PC-9 (cell line): ENCODE measurements around the gene RNLS. TPM values are rescaled to one million over a fixed set of nuclear protein-coding genes. Genes with fewer than 3 reads are reported as not detected.

Experiments used
- BruUV-seq: library from RNA; stranded (reverse); fragments of 400-500 nt; replicated peaks from 2 replicates; lab custom pipeline; 2021; lab: Mats Ljungman, UMichigan
- CTCF ChIA-PET: fragments of 300-600 bp; sonication (Branson Sonifier 250); formaldehyde crosslinking; loops from one replicate; lab custom pipeline; 2022; ENCODE audit warnings: antibody characterized with exemption; lab: Charles Lee
- POLR2A ChIA-PET: fragments of 300-600 bp; sonication (Branson Sonifier 250); formaldehyde crosslinking; loops from one replicate; lab custom pipeline; 2022; ENCODE audit warnings: antibody characterized with exemption; ENCODE audit not compliant: unreplicated experiment; lab: Charles Lee
- DNase-seq, 2 experiments: peaks; one replicate each; pipeline versions ENCODE4 v3.0.0 to v3.0.0-alpha.2; 2015 to 2022; ENCODE audit warnings: mixed read lengths in 1 of 2
- H2AFZ ChIP-seq: fragments of 200-600 bp; sonication (generic); 2 replicates; pipeline ENCODE4 v1.8.1; 2017; ENCODE audit warnings: antibody characterized with exemption
- H3F3A ChIP-seq: fragments of 200-600 bp; sonication (generic); 2 replicates; pipeline ENCODE4 v1.8.1; 2017; ENCODE audit warnings: antibody characterized with exemption, mild to moderate bottlenecking, low read depth; ENCODE audit not compliant: insufficient read depth
- H3K27ac ChIP-seq: fragments of 200-600 bp; sonication (generic); 2 replicates; pipeline ENCODE4 v1.6.1; 2016; ENCODE audit warnings: mixed run types
- H3K27me3 ChIP-seq: fragments of 200-600 bp; sonication (generic); 2 replicates; pipeline ENCODE4 v1.6.1; 2016; ENCODE audit warnings: low read depth, mixed run types; ENCODE audit not compliant: insufficient read depth
- H3K36me3 ChIP-seq: fragments of 200-600 bp; sonication (generic); 2 replicates; pipeline ENCODE4 v1.6.1; 2016; ENCODE audit warnings: low read depth, mixed run types
- H3K4me1 ChIP-seq: fragments of 200-600 bp; sonication (generic); replicated peaks from 2 replicates; pipeline ENCODE4 v1.6.1; 2016; ENCODE audit warnings: mixed run types; ENCODE audit not compliant: insufficient read depth
- H3K4me2 ChIP-seq: fragments of 200-600 bp; sonication (generic); 2 replicates; pipeline ENCODE4 v1.6.1; 2017; ENCODE audit warnings: mixed run types
- H3K4me3 ChIP-seq: fragments of 200-600 bp; sonication (generic); 2 replicates; pipeline ENCODE4 v1.6.1; 2016; ENCODE audit warnings: mixed run types
- H3K79me2 ChIP-seq: fragments of 200-600 bp; sonication (generic); 2 replicates; pipeline ENCODE4 v1.6.1; 2017; ENCODE audit warnings: low read depth, mixed run types
- H3K9me2 ChIP-seq: fragments of 200-600 bp; sonication (generic); 2 replicates; pipeline ENCODE4 v1.8.1; 2017; ENCODE audit warnings: mild to moderate bottlenecking; ENCODE audit not compliant: insufficient read depth
- H3K9me3 ChIP-seq: fragments of 200-600 bp; sonication (generic); 2 replicates; pipeline ENCODE4 v1.8.1; 2016; ENCODE audit warnings: low read depth; ENCODE audit not compliant: insufficient read depth
- H4K20me1 ChIP-seq: fragments of 200-600 bp; sonication (generic); 2 replicates; pipeline ENCODE4 v1.8.1; 2017; ENCODE audit not compliant: insufficient read depth
- EZH2 ChIP-seq: fragments of 200-600 bp; sonication (generic); IDR thresholded peaks from 2 replicates; pipeline ENCODE4 v1.8.0; 2017; ENCODE audit warnings: antibody characterized with exemption, low read depth
- intact Hi-C: fragments of 100-400 bp; cut with micrococcal nuclease; formaldehyde crosslinking; loops from one replicate; pipeline ENCODE4 v1.10.0; 2022; ENCODE audit not compliant: unreplicated experiment
- total RNA-seq: library from RNA; stranded (reverse); gene quantifications from 2 replicates; pipeline ENCODE4 v1.2.3, GENCODE V29; 2021
- TF ChIP-seq, protein P1 (sequence below): fragments of 200-600 bp; sonication (generic); conservative IDR thresholded peaks from 2 replicates; pipeline ENCODE4 v1.6.1; 2017; ENCODE audit warnings: mixed run types, antibody characterized with exemption, mild to moderate bottlenecking, moderate library complexity

Gene RNLS
- total RNA-seq, 1 experiment from 2014 or later, result not detected

DNA sequence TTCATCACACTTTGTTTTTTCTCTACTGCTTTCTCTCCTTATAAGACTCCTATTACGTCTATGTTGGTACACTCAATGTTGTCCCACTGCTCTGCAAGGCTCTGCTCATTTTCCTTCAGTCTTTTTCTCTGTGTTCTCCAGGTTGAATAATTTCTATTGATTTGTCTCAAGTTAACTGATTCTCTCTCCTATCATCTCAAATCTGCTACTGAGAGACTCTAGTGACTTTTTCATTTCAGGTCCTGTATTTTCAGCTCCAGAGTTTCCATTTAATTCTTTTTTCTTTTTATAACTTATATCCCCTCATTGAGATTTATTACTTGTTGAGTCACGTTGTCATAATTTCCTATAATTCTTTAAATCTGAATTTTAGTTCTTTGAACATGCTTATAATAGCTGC is 100.9 kb downstream of the RNLS start:
- no peaks in the 10 kb centered on the region for H3K79me2 ChIP-seq
- ChIA-PET CTCF (no interaction called here), POLR2A (no interaction called here)
- H3K27ac ChIP-seq, result no peak overlapping the region
- no peaks in the 10 kb centered on the region for H3K9me3 ChIP-seq
- intact Hi-C loops, result no loop called here
- H3K9me2 ChIP-seq, result no peaks in the 10 kb centered on the region; the same call in 1 of the 2 replicates
- no peak overlapping the region for H3K4me2 ChIP-seq
- BruUV-seq, result no TSS peak
- no peaks in the 10 kb centered on the region for H3F3A ChIP-seq
- H3K36me3 ChIP-seq, result no peaks in the 10 kb centered on the region
- TF ChIP-seq, protein P1, sequence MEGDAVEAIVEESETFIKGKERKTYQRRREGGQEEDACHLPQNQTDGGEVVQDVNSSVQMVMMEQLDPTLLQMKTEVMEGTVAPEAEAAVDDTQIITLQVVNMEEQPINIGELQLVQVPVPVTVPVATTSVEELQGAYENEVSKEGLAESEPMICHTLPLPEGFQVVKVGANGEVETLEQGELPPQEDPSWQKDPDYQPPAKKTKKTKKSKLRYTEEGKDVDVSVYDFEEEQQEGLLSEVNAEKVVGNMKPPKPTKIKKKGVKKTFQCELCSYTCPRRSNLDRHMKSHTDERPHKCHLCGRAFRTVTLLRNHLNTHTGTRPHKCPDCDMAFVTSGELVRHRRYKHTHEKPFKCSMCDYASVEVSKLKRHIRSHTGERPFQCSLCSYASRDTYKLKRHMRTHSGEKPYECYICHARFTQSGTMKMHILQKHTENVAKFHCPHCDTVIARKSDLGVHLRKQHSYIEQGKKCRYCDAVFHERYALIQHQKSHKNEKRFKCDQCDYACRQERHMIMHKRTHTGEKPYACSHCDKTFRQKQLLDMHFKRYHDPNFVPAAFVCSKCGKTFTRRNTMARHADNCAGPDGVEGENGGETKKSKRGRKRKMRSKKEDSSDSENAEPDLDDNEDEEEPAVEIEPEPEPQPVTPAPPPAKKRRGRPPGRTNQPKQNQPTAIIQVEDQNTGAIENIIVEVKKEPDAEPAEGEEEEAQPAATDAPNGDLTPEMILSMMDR, result no peak
- TF ChIP-seq EZH2, result no peak
- no peaks in the 10 kb centered on the region for H3K27me3 ChIP-seq
- no peak overlapping the region for H3K4me3 ChIP-seq
- H4K20me1 ChIP-seq, result no peaks in the 10 kb centered on the region
- no peak for DNase-seq
- no peak overlapping the region for H2AFZ ChIP-seq
- H3K4me1 ChIP-seq, result no peaks in the 10 kb centered on the region

DNA sequence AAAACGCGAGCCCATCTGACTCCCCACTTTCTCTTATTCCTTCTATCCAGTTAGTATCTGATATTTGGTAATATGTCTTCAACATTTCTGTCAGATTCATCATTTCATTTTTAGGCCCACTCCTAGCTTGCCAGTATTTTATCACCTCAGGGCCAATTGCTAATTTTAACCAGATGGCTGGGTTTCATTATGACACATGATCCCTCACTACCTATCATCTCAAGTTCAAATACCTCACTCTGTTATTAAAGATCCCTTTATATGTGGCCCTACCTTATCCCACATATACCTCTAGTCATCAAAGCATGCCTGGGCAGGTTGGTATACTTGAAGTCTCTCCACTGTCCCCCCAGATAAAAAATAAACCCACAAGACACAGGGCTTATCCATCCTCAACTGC is 104.9 kb downstream of the RNLS start:
- H3K4me2 ChIP-seq, result no peak overlapping the region

DNA sequence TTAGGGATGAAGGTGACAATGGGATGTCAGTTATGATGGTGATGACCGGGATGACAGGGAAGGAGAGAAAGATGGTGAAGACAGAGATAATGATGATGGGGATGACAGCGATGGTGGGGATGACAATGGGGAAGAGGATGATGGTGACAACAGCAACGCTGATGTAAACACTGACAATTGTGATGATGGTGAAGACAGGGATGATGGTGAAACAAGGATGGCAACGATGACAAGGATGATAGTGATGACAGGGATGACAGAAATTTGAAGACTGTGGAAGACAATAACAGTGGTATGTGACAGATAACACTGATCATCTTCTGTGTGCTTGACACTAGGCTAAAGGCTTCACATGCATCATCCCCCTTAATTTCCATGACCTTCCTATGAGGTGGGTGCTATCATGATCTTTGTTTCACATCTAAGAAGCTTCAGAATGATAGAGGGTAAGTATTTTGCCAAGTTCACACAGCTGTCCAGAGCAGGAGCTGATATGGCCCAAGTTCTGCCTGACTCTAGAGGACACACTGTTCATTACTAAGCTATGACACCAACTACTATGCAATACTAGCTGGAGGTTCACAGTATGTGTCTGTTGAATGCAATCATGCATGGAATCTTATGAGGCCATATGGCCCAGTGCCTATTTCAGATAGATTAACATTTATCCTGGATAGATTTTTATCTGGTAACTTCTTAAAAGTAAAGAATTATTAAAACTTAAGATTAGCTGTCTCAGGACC is 105.6 kb downstream of the RNLS start:
- Histone ChIP-seq H3K4me2 (no peak overlapping the region), H3F3A (peaks cover 14% of the 10 kb centered on the region), H3K36me3 (no peaks in the 10 kb centered on the region), H3K79me2 (no peaks in the 10 kb centered on the region), H3K27me3 (no peaks in the 10 kb centered on the region), H3K4me1 (peaks cover 20% of the 10 kb centered on the region), H3K9me2 (no peaks in the 10 kb centered on the region), H3K9me3 (no peaks in the 10 kb centered on the region), H3K27ac (no peak overlapping the region), H2AFZ (no peak overlapping the region), H3K4me3 (no peak overlapping the region), H4K20me1 (no peaks in the 10 kb centered on the region)
- no peak for DNase-seq
- no TSS peak for BruUV-seq
- CTCF ChIA-PET, result no interaction called here
- POLR2A ChIA-PET, result no interaction called here
- intact Hi-C loops, result no loop called here
- TF ChIP-seq, protein P1, result no peak
- TF ChIP-seq EZH2, result no peak

More for the DNA sequence above, 104.9 kb downstream of the RNLS start:
- DNase-seq, result no peak
- Histone ChIP-seq H3F3A (peaks cover 14% of the 10 kb centered on the region), H4K20me1 (no peaks in the 10 kb centered on the region), H3K4me1 (peaks cover 20% of the 10 kb centered on the region), H3K9me3 (no peaks in the 10 kb centered on the region), H3K27ac (no peak overlapping the region), H3K27me3 (no peaks in the 10 kb centered on the region), H3K36me3 (no peaks in the 10 kb centered on the region), H3K4me3 (no peak overlapping the region), H3K79me2 (no peaks in the 10 kb centered on the region), H2AFZ (no peak overlapping the region), H3K9me2 (no peaks in the 10 kb centered on the region)
- no TSS peak for BruUV-seq
- ChIA-PET POLR2A (no interaction called here), CTCF (no interaction called here)
- intact Hi-C loops, result no loop called here
- no peak for TF ChIP-seq EZH2
- TF ChIP-seq, protein P1, result no peak
